NCI-H526 (cell line): ENCODE measurements around the gene SOWAHA.
"Not testable (repeated sequence)": the region's sequence is repeated elsewhere in the genome, so short reads cannot be mapped to it uniquely, and the experiment has no call there.

Source experiments
- DNase-seq, 2 experiments: peaks; one replicate each; lab custom pipeline; 2025; lab: John Stamatoyannopoulos, UW

The SOWAHA gene

DNA sequence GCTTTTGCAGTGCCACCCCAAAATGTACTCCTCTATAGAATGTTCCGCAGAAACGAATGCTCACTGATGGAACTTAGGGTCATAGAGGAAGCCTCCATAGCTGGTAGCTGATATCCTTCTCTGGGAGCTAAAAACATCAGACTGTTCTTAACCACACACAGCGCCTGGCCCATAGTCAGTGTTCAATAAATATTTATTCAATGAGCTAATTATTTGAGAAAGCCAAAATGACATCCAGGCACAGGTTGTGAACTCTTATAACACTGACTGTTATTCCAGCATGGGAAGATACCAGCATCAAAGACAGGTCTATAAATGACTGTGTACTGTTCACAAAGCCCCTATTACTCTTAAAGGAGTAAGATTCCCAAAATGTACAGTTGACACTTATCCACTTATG is 40.2 kb downstream of the SOWAHA start:
- no peak for DNase-seq

DNA sequence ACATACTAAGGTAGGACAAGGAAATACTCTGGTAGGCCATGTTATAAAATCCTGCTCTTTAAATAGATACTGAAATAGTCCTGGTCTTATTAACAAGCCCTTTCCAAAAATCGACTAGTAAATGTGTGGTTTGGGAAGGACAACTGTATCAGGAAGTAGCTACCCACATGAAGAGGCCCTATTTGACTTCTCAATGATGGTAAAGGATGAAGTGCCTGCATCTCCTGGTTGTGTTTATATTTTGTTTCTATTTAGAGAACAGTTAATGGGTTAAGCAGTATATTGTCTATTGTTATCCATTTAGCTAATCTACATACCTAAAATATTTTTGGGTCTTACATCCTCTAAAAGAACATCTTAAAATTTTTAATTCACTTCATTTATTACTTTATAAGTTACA is 40.7 kb downstream of the SOWAHA start:
- DNase-seq = no peak

DNA sequence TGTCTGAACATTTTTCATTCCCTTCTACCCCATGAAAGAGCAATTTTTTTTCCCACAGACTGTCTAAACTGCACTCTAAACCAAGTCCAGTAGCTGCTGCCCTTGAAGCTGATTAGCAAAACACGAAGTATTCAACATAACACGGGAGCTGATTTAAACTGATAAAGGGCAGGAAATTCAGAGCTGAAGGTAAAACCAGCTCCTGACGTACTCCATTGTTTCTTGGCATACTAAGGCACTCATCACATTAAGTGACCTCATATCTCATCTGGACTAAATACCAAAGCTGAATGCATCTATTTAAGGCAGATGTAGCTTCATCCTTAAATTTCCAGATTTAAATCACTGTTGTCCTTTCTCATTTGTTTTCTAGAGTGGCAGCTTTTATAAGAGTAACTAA is 41.2 kb downstream of the SOWAHA start:
- DNase-seq = no peak

DNA sequence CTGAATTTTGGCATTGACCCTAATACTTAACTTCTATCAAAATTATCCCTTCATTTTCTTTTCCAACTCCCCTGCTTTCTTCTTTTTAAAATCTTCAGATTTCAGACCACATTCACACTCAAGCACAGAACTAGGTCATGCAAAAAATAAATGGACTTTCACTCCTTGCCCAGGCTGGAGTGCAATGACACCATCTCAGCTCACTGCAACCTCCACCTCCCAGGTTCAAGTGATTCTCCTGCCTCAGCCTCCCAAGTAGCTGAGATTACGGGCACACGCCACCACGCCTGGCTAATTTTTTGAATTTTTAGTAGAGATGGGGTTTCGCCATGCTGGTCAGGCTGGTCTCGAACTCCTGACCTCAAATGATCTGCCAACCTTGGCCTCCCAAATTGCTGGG is 41.9 kb downstream of the SOWAHA start:
- not testable (repeated sequence) for DNase-seq

DNA sequence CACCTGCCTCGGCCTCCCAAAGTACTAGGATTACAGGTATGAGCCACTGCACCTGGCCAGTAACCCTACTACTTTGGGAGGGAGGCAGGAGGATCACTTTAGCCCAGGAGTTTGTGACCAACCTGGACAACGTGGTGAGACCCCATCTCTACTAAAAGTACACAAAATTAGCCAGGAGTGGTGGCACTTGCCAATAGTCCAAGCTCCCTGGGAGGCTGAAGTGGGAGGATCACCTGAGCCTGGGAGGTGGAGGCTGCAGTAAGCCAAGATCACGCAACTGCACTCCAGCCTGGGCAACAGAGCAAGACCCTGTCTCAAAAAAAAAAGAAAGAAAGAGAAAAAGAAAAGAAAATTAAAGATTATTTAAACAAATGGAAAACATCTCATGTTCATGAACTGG is 42.9 kb downstream of the SOWAHA start:
- no peak for DNase-seq

DNA sequence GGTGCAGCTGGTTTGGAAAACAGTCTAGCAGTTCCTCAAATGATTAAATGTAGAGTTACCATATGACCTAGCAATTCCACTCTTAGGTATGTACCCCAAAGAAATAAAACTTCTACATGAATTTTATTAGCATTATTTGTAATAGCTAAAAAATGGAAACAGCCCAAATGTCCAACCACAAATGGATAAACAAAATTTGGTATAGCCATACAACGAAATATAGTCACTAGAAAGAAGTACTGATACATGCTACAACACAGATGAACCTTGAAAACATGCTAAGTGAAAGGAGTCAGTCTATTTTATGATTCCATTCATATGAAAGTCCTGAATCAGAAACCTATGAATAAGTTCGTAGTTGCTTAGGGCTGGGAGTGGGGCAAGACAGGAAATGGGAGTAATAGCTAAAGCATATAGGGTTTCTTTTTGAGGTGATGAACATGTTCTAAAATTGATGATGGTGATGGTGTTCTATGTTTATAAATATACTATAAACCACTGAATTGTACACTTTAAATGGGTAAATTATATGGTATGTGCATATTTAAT is 46.9 kb downstream of the SOWAHA start:
- DNase-seq = no peak

DNA sequence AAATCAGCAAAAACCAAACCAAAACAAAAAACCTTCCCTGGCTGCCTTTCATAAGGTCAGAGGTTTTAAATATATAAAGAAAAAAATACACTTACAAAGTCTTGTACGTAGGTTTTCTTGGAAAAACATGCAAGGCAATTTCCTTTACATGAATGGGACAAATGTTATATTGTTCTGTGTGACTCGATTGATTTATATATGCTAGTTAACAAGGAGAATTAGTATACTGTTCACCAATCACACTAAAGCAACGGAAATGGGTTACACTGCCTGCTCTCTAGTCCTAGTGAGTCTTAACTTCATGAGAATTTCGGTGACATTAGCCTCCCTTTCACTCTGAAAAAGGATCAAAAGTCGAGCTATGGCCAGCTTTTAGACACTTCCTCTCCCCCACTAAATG is 47.6 kb downstream of the SOWAHA start:
- DNase-seq = no peak

DNA sequence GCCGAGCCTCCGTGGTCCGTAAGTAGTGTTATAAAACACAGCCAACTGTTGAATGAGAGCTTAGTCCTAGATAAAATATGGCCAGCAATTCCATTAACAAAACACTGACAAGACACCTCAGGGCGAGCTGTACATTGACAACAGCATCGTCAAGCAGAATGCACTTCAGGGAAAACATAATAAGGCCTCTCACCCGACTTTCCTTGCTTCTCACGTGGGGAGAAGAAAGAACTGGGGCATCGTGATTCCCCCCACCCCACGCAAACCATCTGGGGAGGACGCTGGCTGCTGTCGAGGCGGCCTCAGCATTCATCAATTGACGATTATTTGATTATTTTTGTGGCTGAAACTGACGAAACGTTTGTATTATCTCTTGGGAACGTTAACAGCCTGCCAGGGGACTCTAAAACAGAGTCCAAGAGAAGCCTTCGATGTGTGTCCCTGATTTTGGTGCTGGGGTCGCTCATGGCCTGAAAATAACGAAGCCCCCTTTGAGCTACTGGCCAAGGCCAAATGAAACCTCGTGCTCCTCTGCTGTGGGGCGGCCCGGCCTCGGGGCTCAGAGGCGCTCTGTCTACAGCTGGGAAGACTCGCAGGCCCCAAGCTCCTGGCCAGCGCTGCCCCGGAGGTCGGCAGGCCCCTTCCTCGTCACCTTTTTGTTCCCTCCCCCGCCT is 52.7 kb downstream of the SOWAHA start:
- no peak for DNase-seq
